GM23248 (cell line): ENCODE measurements around the gene RGS19. TPM values are rescaled to one million over a fixed set of nuclear protein-coding genes. Genes with fewer than 3 reads are reported as not detected.

Source experiments
- DNase-seq: peaks from one replicate; pipeline ENCODE4 v3.0.0-alpha.2; 2015
- H2AFZ ChIP-seq: fragments of 200-600 bp; sonication (generic); 2 replicates; pipeline ENCODE4 v1.6.1; 2016; ENCODE audit warnings: antibody characterized with exemption
- H3F3A ChIP-seq: fragments of 200-600 bp; sonication (generic); 2 replicates; pipeline ENCODE4 v1.6.1; 2016; ENCODE audit warnings: mild to moderate bottlenecking, antibody characterized with exemption, mixed run types; ENCODE audit not compliant: insufficient read depth
- H3K27ac ChIP-seq: fragments of 200-600 bp; sonication (generic); 2 replicates; pipeline ENCODE4 v1.5.1; 2016; ENCODE audit warnings: mild to moderate bottlenecking
- H3K27me3 ChIP-seq: fragments of 200-600 bp; sonication (generic); replicated peaks from 2 replicates; pipeline ENCODE4 v1.6.1; 2016; ENCODE audit warnings: mild to moderate bottlenecking; ENCODE audit not compliant: insufficient read depth
- H3K36me3 ChIP-seq: fragments of 200-600 bp; sonication (generic); 2 replicates; pipeline ENCODE4 v1.6.1; 2016; ENCODE audit warnings: low read depth, mild to moderate bottlenecking
- H3K4me1 ChIP-seq: fragments of 200-600 bp; sonication (generic); 2 replicates; pipeline ENCODE4 v1.6.1; 2016; ENCODE audit warnings: mild to moderate bottlenecking; ENCODE audit not compliant: insufficient read depth
- H3K4me2 ChIP-seq: fragments of 200-600 bp; sonication (generic); one replicate; pipeline ENCODE4 v1.6.1; 2016; ENCODE audit warnings: mild to moderate bottlenecking; ENCODE audit not compliant: unreplicated experiment
- H3K4me3 ChIP-seq: fragments of 200-600 bp; sonication (generic); 2 replicates; pipeline ENCODE4 v1.5.1; 2016; ENCODE audit warnings: mild to moderate bottlenecking
- H3K79me2 ChIP-seq: fragments of 200-600 bp; sonication (generic); 2 replicates; pipeline ENCODE4 v1.6.1; 2016; ENCODE audit warnings: mild to moderate bottlenecking; ENCODE audit not compliant: insufficient read depth
- H3K9ac ChIP-seq: fragments of 200-600 bp; sonication (generic); 2 replicates; pipeline ENCODE4 v1.6.1; 2016; ENCODE audit warnings: mild to moderate bottlenecking
- H3K9me2 ChIP-seq: fragments of 200-600 bp; sonication (generic); 2 replicates; pipeline ENCODE4 v1.6.1; 2016; ENCODE audit warnings: mixed run types, mild to moderate bottlenecking, moderate library complexity; ENCODE audit not compliant: insufficient read depth
- H3K9me3 ChIP-seq: fragments of 200-600 bp; sonication (generic); one replicate; pipeline ENCODE4 v1.6.1; 2017; ENCODE audit warnings: low read depth
- H4K20me1 ChIP-seq: fragments of 200-600 bp; sonication (generic); 2 replicates; pipeline ENCODE4 v1.6.0; 2016; ENCODE audit not compliant: insufficient read depth
- EZH2 ChIP-seq: fragments of 200-600 bp; sonication (generic); IDR thresholded peaks from 2 replicates; pipeline ENCODE4 v1.6.1; 2018; ENCODE audit warnings: antibody characterized with exemption, mild to moderate bottlenecking; ENCODE audit not compliant: insufficient read depth, poor library complexity, severe bottlenecking
- EZH2phosphoT487 ChIP-seq: fragments of 200-600 bp; sonication (generic); IDR thresholded peaks from 2 replicates; pipeline ENCODE4 v1.6.1; 2018; ENCODE audit warnings: antibody characterized with exemption, moderate library complexity, mild to moderate bottlenecking, low read depth; ENCODE audit not compliant: insufficient read depth
- WGBS, 2 experiments: methylation state at CpG; one replicate each; pipeline ENCODE4 v1.1.6; 2015 to 2017; ENCODE audit warnings: low lambda C conversion rate in 2 of 2, low coverage in 1 of 2; ENCODE audit errors: missing lambda C conversion rate in 2 of 2; 5-methylcytosine and 5-hydroxymethylcytosine counted together
- in situ Hi-C: fragments of 300-500 bp; cut with MboI; formaldehyde crosslinking; loops from 2 replicates; pipeline ENCODE4 v1.15.0; 2020
- polyA plus RNA-seq: library from polyadenylated mRNA; unstranded; fragments of >200 nt; fragmentation: Nextera tagmentation; extraction: Ambion mirVana; gene quantifications from 2 replicates; pipeline ENCODE4 v1.2.1, GENCODE V29; 2016
- total RNA-seq: library from RNA; depleted of rRNA; stranded (reverse); fragments of >200 nt; shearing (Covaris generic); gene quantifications from 2 replicates; pipeline ENCODE4 v1.2.3, GENCODE V29; 2014

Gene RGS19
- total and polyA plus RNA-seq, 2 experiments from 2014 or later, result 13.2 to 18.7 TPM

GRCh38 chr20:64106435-64106961 lies 27.2 kb upstream of the RGS19 start:
- H3F3A ChIP-seq, result no peaks in the 10 kb centered on the region
- 80 to 81% methylated on average over 26 to 28 of the region's 28 CpGs for WGBS, 2 experiments
- no peaks in the 10 kb centered on the region for H4K20me1 ChIP-seq
- no peak for DNase-seq
- peaks cover 21% of the 10 kb centered on the region for H3K27me3 ChIP-seq
- no peaks in the 10 kb centered on the region for H3K36me3 ChIP-seq
- H3K4me1 ChIP-seq, result no peaks in the 10 kb centered on the region
- no peak overlapping the region for H3K4me2 ChIP-seq
- no peaks in the 10 kb centered on the region for H3K9me2 ChIP-seq
- H3K79me2 ChIP-seq, result no peaks in the 10 kb centered on the region
- no peak overlapping the region for H2AFZ ChIP-seq
- in situ Hi-C loops, result no loop called here
- H3K4me3 ChIP-seq, result no peak overlapping the region
- no peaks in the 10 kb centered on the region for H3K9me3 ChIP-seq
- H3K9ac ChIP-seq, result no peak overlapping the region
- no peak for TF ChIP-seq EZH2phosphoT487
- no peak for TF ChIP-seq EZH2
- H3K27ac ChIP-seq, result no peak overlapping the region

- DNase-seq, result no peak
- Histone ChIP-seq H2AFZ (no peak overlapping the region), H3K9ac (no peak overlapping the region), H3K9me3 (no peaks in the 10 kb centered on the region), H3K36me3 (no peaks in the 10 kb centered on the region), H3K79me2 (no peaks in the 10 kb centered on the region), H3K27ac (no peak overlapping the region), H3K9me2 (no peaks in the 10 kb centered on the region), H3K4me3 (no peak overlapping the region), H3K27me3 (peaks cover 26% of the 10 kb centered on the region), H3K4me2 (no peak overlapping the region), H4K20me1 (no peaks in the 10 kb centered on the region), H3K4me1 (no peaks in the 10 kb centered on the region), H3F3A (no peaks in the 10 kb centered on the region)
- WGBS, 2 experiments, result 82 to 84% methylated on average over 36 to 39 of the region's 39 CpGs
- in situ Hi-C loops, result no loop called here
- TF ChIP-seq EZH2 (no peak), EZH2phosphoT487 (no peak)
Measured at GRCh38 chr20:64105846-64106434, 26.6 kb upstream of the RGS19 start.

- H4K20me1 ChIP-seq, result no peaks in the 10 kb centered on the region
- H3K4me3 ChIP-seq, result no peak overlapping the region
- WGBS, 2 experiments, result 71 to 85% methylated on average over 19 to 24 of the region's 25 CpGs
- H3K9me2 ChIP-seq, result no peaks in the 10 kb centered on the region
- TF ChIP-seq EZH2phosphoT487 (no peak), EZH2 (no peak)
- H3K4me1 ChIP-seq, result no peaks in the 10 kb centered on the region
- no peak overlapping the region for H3K4me2 ChIP-seq
- peaks cover 35% of the 10 kb centered on the region for H3K27me3 ChIP-seq
- no peak for DNase-seq
- H3K79me2 ChIP-seq, result no peaks in the 10 kb centered on the region
- no peaks in the 10 kb centered on the region for H3K9me3 ChIP-seq
- no peak overlapping the region for H2AFZ ChIP-seq
- no peaks in the 10 kb centered on the region for H3K36me3 ChIP-seq
- H3F3A ChIP-seq, result no peaks in the 10 kb centered on the region
- no peak overlapping the region for H3K9ac ChIP-seq
- in situ Hi-C loops, result no loop called here
- H3K27ac ChIP-seq, result no peak overlapping the region
Measured at GRCh38 chr20:64104667-64105451, 25.5 kb upstream of the RGS19 start.

GRCh38 chr20:64103871-64104666 lies 24.8 kb upstream of the RGS19 start:
- Histone ChIP-seq H3K36me3 (no peaks in the 10 kb centered on the region), H2AFZ (no peak overlapping the region), H3K4me3 (no peak overlapping the region), H3K79me2 (no peaks in the 10 kb centered on the region), H3K27ac (no peak overlapping the region), H3K4me2 (no peak overlapping the region), H3K9me3 (no peaks in the 10 kb centered on the region), H3F3A (no peaks in the 10 kb centered on the region), H3K9me2 (no peaks in the 10 kb centered on the region), H3K27me3 (peaks cover 35% of the 10 kb centered on the region), H3K4me1 (no peaks in the 10 kb centered on the region), H4K20me1 (no peaks in the 10 kb centered on the region), H3K9ac (no peak overlapping the region)
- in situ Hi-C loops, result no loop called here
- WGBS, 2 experiments, result 35 to 40% methylated on average over 15 to 20 of the region's 20 CpGs
- TF ChIP-seq EZH2, result no peak
- TF ChIP-seq EZH2phosphoT487, result no peak
- DNase-seq, result no peak
